22Rv1 (cell line): ENCODE results near the gene TUBGCP4.
"Not testable (repeated sequence)": the region's sequence is repeated elsewhere in the genome, so short reads cannot be mapped to it uniquely, and the experiment has no call there.

Experiments used
- H3K27ac ChIP-seq: fragments of 450-650 bp; 2 replicates; pipeline ENCODE4 v1.5.1; 2017
- CTCF ChIP-seq: fragments of 450-650 bp; IDR thresholded peaks from 2 replicates; pipeline ENCODE4 v1.5.1; 2017; ENCODE audit warnings: mild to moderate bottlenecking
- ZFX ChIP-seq: fragments of 450-650 bp; IDR thresholded peaks from 2 replicates; pipeline ENCODE4 v1.6.1; 2017; ENCODE audit warnings: antibody characterized with exemption, borderline replicate concordance

The TUBGCP4 gene

DNA sequence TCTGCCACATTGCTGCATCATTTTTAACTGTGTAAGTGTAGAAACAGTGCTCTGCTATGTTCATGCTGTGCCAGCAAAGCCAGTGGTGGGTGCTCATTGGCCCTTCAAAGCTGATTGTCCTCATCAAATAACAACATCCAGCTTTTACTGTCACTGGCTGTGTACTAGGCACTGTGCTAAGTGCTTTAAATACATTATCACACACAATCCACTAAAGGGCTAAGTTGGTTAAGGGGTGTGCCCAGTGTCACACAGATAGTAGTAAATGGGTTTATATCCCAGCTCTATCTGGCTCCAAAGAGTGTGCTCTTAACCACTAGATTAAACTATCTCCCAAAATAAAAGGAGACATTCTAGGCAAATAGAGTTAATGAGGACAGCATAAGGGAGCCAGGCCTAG, 7.7 kb downstream of the TUBGCP4 start:
- no peak for TF ChIP-seq ZFX
- no peak for TF ChIP-seq CTCF

DNA sequence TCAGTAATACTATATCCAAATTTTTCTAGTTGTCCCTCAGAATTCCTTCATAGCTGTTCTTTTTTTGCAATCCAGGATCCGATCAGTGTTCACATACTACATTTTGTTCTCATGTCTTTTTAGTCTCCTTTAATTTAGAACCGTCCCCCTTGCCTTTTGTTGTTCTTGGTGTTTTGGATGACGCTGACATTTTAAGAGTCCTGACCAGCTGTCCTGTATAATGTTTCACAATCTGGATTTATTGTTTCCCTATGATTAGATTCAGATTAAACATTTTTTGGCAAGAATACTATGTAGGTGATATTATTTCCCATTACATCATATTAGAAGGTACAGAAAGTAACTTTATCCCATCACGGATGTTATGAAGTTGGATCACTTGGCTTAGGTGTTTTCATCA, 11.4 kb downstream of the TUBGCP4 start:
- TF ChIP-seq CTCF = no peak
- no peak for TF ChIP-seq ZFX

More for the DNA sequence above, 7.7 kb downstream of the TUBGCP4 start:
- no peak overlapping the region for H3K27ac ChIP-seq

GRCh38 chr15:43383070-43383469, 12.2 kb downstream of the TUBGCP4 start:
- no peak for TF ChIP-seq ZFX
- no peak for TF ChIP-seq CTCF
- no peak overlapping the region for H3K27ac ChIP-seq

More for the DNA sequence above, 11.4 kb downstream of the TUBGCP4 start:
- no peak overlapping the region for H3K27ac ChIP-seq

DNA sequence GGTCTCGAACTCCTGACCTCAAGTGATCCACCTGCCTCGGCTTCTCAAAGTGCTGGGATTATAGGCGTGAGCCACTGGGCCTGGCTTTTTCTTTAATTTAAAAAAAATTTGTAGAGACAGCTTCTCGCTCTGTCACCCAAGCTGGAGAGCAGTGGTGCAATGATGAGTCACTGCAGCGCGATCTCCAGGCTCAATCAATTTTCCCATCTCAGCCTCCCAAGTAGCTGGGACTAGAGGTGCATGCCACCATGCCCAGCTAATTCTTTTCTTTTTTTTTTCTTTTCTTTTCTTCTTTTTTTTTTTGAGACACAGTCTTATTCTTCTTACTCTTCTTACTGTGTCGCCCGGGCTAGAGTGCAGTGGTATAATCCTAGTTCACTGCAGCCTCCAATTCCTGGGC, 19.8 kb downstream of the TUBGCP4 start:
- H3K27ac ChIP-seq = no peak overlapping the region
- TF ChIP-seq CTCF (no peak), ZFX (no peak)

DNA sequence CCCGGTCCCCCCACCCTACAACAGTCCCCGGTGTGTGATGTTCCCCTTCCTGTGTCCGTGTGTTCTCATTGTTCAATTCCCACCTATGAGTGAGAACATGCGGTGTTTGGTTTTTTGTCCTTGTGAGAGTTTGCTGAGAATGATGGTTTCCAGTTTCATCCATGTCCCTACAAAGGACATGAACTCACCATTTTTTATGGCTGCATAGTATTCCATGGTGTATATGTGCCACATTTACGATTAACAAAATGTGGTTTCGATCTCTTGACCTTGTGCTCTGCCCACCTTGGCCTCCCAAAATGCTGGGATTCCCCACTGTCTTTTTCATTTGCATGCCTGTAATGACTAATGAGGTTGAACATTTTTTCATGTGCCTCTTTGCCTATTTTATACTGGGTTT, 22.7 kb downstream of the TUBGCP4 start:
- not testable (repeated sequence) for H3K27ac ChIP-seq

DNA sequence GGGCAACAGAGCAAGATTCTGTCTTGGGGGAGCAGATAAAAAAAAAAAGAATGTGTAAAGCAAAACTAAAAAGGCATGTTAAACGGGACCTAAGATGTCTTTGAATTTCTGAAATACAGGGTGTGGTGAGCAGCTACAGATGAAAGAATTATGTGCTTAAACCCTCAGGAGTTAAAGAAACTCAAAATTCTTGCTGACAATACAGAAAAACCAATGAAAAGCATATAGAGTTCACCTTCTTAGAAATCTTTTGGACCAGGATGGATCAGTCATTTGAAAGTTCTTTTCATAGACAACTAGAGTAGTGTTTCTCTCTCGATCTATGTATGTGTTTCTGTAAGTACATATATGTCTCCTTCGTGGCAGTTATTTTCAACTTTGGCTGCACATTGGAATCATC, 31.4 kb downstream of the TUBGCP4 start:
- H3K27ac ChIP-seq = no peak overlapping the region
- no peak for TF ChIP-seq CTCF
- TF ChIP-seq ZFX = no peak

GRCh38 chr15:43403616-43404015, 32.7 kb downstream of the TUBGCP4 start:
- TF ChIP-seq CTCF (no peak), ZFX (no peak)
- no peak overlapping the region; the same call in 1 of the 2 replicates for H3K27ac ChIP-seq

- no peak for TF ChIP-seq CTCF
- TF ChIP-seq ZFX = no peak
- no peak overlapping the region; the same call in 1 of the 2 replicates for H3K27ac ChIP-seq
Observed at GRCh38 chr15:43404130-43404529, 33.2 kb downstream of the TUBGCP4 start.
